HL-60 (cell line): ENCODE results near the gene LRRC4C.

Experiments
- CTCF ChIP-seq: IDR thresholded peaks from one replicate; pipeline ENCODE4 v1.5.1; 2011; ENCODE audit warnings: low read length, control low read depth, inconsistent platforms; ENCODE audit not compliant: insufficient read depth
- POLR2AphosphoS5 ChIP-seq: IDR thresholded peaks from 2 replicates; pipeline ENCODE4 v1.6.1; 2012; ENCODE audit warnings: low read depth

GRCh38 chr11:41085123-41085522, 374.3 kb downstream of the LRRC4C start:
- TF ChIP-seq POLR2AphosphoS5 (no peak), CTCF (no peak)
